Astrocyte (in vitro differentiated cells and primary cell): Measurements from ENCODE around the gene NF2. TPM values are rescaled to one million over a fixed set of nuclear protein-coding genes. Genes with fewer than 3 reads are reported as not detected.

Experiments used
- DNase-seq: peaks from one replicate; pipeline ENCODE4 v3.0.0-alpha.2; 2010; ENCODE audit warnings: low read depth
- FAIRE-seq: peaks from 2 replicates; lab custom pipeline; 2011; peaks lifted over from hg19 to GRCh38; lab: Jason Lieb, UNC
- H2AFZ ChIP-seq: 2 replicates; pipeline ENCODE4 v1.6.0; 2012; ENCODE audit warnings: low read depth, low read length, inconsistent platforms
- H3K27ac ChIP-seq: 2 replicates; pipeline ENCODE4 v1.5.1; 2011; ENCODE audit warnings: low read depth, low read length, inconsistent platforms
- H3K27me3 ChIP-seq: 2 replicates; pipeline ENCODE4 v1.6.0; 2011; ENCODE audit warnings: low read length, inconsistent platforms; ENCODE audit not compliant: insufficient read depth
- H3K36me3 ChIP-seq: 2 replicates; pipeline ENCODE4 v1.5.1; 2011; ENCODE audit warnings: low read length, inconsistent platforms; ENCODE audit not compliant: insufficient read depth
- H3K4me1 ChIP-seq: 2 replicates; pipeline ENCODE4 v1.5.1; 2011; ENCODE audit warnings: low read length, inconsistent platforms; ENCODE audit not compliant: insufficient read depth
- H3K4me2 ChIP-seq: 2 replicates; pipeline ENCODE4 v1.6.0; 2012; ENCODE audit warnings: low read length, inconsistent platforms
- H3K4me3 ChIP-seq: 2 replicates; pipeline ENCODE4 v1.5.1; 2011; ENCODE audit warnings: low read depth, mild to moderate bottlenecking, low read length, inconsistent platforms; ENCODE audit not compliant: insufficient read depth
- H3K79me2 ChIP-seq: 2 replicates; pipeline ENCODE4 v1.6.0; 2012; ENCODE audit warnings: mild to moderate bottlenecking, low read length, inconsistent platforms; ENCODE audit not compliant: insufficient read depth
- H3K9ac ChIP-seq: 2 replicates; pipeline ENCODE4 v1.6.0; 2012; ENCODE audit warnings: mild to moderate bottlenecking, low read length, inconsistent platforms
- H3K9me3 ChIP-seq: 2 replicates; pipeline ENCODE4 v1.5.1; 2012; ENCODE audit warnings: low read depth, mild to moderate bottlenecking, low read length, inconsistent platforms; ENCODE audit not compliant: insufficient read depth
- H4K20me1 ChIP-seq: 2 replicates; pipeline ENCODE4 v1.6.0; 2012; ENCODE audit warnings: low read length, inconsistent platforms; ENCODE audit not compliant: insufficient read depth
- H3K27ac Mint-ChIP-seq: one replicate; pipeline ENCODE4 v1.8.0; 2021; ENCODE audit warnings: mild to moderate bottlenecking, mixed read lengths; ENCODE audit not compliant: unreplicated experiment
- H3K27me3 Mint-ChIP-seq: one replicate; pipeline ENCODE4 v1.8.0; 2021; ENCODE audit warnings: low read depth, mixed read lengths; ENCODE audit not compliant: unreplicated experiment
- H3K36me3 Mint-ChIP-seq: one replicate; pipeline ENCODE4 v1.8.0; 2021; ENCODE audit warnings: low read depth, mixed read lengths; ENCODE audit not compliant: unreplicated experiment
- H3K4me1 Mint-ChIP-seq: one replicate; pipeline ENCODE4 v1.8.0; 2021; ENCODE audit warnings: low read depth, mixed read lengths; ENCODE audit not compliant: unreplicated experiment
- H3K4me3 Mint-ChIP-seq: one replicate; pipeline ENCODE4 v1.8.0; 2021; ENCODE audit warnings: mild to moderate bottlenecking, moderate library complexity, mixed read lengths; ENCODE audit not compliant: unreplicated experiment
- H3K9me3 Mint-ChIP-seq: one replicate; pipeline ENCODE4 v1.8.0; 2021; ENCODE audit warnings: mild to moderate bottlenecking, mixed read lengths; ENCODE audit not compliant: unreplicated experiment
- EZH2 ChIP-seq: IDR thresholded peaks from 2 replicates; pipeline ENCODE4 v1.6.1; 2012; ENCODE audit warnings: mild to moderate bottlenecking, low read length, inconsistent platforms; ENCODE audit not compliant: insufficient read depth
- total RNA-seq: library from RNA; stranded (reverse); gene quantifications from 2 replicates; pipeline ENCODE4 v1.2.1, GENCODE V29; 2021
- TF ChIP-seq, protein P1 (sequence below): IDR thresholded peaks from 2 replicates; pipeline ENCODE4 v1.5.1; 2011; ENCODE audit warnings: low read depth, mild to moderate bottlenecking, inconsistent platforms, low read length, moderate library complexity; ENCODE audit not compliant: insufficient read depth

NF2 gene
- total RNA-seq, 1 donor from 2014 or later, result 93.4 TPM

DNA sequence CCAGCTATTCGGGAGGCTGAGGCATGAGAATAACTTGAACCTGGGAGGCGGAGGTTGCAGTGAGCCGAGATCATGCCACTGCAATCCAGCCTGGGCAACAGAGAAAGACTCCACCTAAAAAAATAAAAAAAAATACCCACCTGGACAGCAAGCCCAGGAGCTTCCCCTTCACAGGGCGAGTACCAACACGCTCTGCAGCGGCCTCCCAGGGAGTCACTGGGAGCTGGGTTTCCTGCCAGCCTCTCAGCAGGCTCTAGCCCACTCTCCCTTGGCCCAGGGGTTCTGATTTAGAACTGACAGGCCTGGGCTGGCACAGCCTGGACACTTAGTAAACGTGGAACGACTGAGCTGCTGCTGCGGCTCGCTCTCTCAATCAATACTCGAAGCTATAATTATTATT lies 114.4 kb downstream of the NF2 start:
- H3K4me3 Mint-ChIP-seq, result no peak overlapping the region

DNA sequence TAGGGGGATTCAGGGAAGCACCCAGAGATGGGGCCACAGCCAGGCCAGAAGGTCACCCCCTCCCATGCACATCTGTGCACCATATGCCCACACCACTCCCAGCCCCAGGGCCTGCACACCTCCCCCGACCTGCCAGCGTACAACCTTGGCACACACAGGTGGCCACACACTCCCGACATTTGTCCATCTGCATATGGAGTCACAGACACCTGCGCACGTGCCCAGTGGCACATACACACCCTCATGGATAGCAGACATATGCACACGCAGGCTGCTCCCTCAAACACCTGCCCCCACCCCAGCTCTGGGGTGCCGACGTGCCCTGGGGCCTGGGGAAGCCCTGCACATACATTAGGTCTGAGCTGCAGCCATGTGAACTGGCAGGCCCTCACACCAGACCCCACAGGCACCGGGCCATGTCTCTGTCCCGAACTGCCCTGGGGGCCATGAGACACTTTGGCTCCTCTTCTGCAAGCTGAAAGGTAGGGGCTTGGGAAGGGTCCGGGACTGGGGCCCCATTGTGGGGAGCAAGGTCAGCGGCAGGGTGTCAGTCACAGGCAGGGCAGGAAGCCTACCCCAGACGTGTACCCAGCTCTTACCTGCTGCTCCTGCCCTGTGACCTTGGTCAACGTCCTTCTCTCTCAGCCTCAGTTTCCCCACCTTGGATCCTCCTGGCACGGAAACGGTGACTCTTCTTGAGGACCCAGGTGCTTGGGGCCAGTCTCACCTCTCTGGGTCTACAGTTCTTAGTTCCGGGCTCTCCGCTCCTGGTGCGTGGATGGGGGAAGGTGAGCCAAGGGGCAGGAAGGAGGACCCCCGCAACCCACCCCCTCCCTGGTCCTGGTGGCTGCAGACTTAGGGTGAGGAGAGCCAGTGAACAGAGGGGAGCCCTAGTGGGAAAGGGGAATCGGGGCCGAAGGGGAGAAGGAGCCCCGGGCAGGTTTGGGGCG lies 115.8 kb downstream of the NF2 start:
- DNase-seq (no peak), FAIRE-seq (no peak)
- no peaks in the 10 kb centered on the region for H3K36me3 Mint-ChIP-seq
- H3K27ac Mint-ChIP-seq, result no peak overlapping the region
- no peak overlapping the region for H3K27ac ChIP-seq
- peaks cover 15% of the 10 kb centered on the region for H3K27me3 ChIP-seq
- peak overlapping the region; percentile 33 for H3K4me2 ChIP-seq
- no peaks in the 10 kb centered on the region for H3K9me3 ChIP-seq
- no peaks in the 10 kb centered on the region for H3K36me3 ChIP-seq
- TF ChIP-seq, protein P1, sequence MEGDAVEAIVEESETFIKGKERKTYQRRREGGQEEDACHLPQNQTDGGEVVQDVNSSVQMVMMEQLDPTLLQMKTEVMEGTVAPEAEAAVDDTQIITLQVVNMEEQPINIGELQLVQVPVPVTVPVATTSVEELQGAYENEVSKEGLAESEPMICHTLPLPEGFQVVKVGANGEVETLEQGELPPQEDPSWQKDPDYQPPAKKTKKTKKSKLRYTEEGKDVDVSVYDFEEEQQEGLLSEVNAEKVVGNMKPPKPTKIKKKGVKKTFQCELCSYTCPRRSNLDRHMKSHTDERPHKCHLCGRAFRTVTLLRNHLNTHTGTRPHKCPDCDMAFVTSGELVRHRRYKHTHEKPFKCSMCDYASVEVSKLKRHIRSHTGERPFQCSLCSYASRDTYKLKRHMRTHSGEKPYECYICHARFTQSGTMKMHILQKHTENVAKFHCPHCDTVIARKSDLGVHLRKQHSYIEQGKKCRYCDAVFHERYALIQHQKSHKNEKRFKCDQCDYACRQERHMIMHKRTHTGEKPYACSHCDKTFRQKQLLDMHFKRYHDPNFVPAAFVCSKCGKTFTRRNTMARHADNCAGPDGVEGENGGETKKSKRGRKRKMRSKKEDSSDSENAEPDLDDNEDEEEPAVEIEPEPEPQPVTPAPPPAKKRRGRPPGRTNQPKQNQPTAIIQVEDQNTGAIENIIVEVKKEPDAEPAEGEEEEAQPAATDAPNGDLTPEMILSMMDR, result no peak
- TF ChIP-seq EZH2, result peak; percentile 57
- no peak overlapping the region for H3K4me3 ChIP-seq
- H3K79me2 ChIP-seq, result no peaks in the 10 kb centered on the region
- H4K20me1 ChIP-seq, result peaks cover 8% of the 10 kb centered on the region
- no peak overlapping the region for H2AFZ ChIP-seq
- no peaks in the 10 kb centered on the region for H3K4me1 Mint-ChIP-seq
- no peaks in the 10 kb centered on the region for H3K9me3 Mint-ChIP-seq
- H3K4me3 Mint-ChIP-seq, result peak overlapping the region; percentile 54
- peaks cover 66% of the 10 kb centered on the region for H3K27me3 Mint-ChIP-seq
- no peak overlapping the region for H3K9ac ChIP-seq
- peaks cover 8% of the 10 kb centered on the region for H3K4me1 ChIP-seq

More for the DNA sequence above, 114.4 kb downstream of the NF2 start:
- no peaks in the 10 kb centered on the region for H3K36me3 ChIP-seq
- H2AFZ ChIP-seq, result no peak overlapping the region
- DNase-seq (no peak), FAIRE-seq (no peak)
- no peaks in the 10 kb centered on the region for H3K36me3 Mint-ChIP-seq
- H4K20me1 ChIP-seq, result peaks cover 8% of the 10 kb centered on the region
- H3K27ac ChIP-seq, result no peak overlapping the region
- no peak overlapping the region for H3K9ac ChIP-seq
- H3K27ac Mint-ChIP-seq, result no peak overlapping the region
- H3K4me3 ChIP-seq, result no peak overlapping the region
- H3K9me3 ChIP-seq, result no peaks in the 10 kb centered on the region
- H3K4me2 ChIP-seq, result no peak overlapping the region
- H3K4me1 Mint-ChIP-seq, result no peaks in the 10 kb centered on the region
- H3K4me1 ChIP-seq, result peaks cover 8% of the 10 kb centered on the region
- no peaks in the 10 kb centered on the region for H3K9me3 Mint-ChIP-seq
- H3K27me3 Mint-ChIP-seq, result peaks cover 63% of the 10 kb centered on the region
- H3K27me3 ChIP-seq, result peaks cover 20% of the 10 kb centered on the region
- TF ChIP-seq, protein P1, result no peak
- no peak for TF ChIP-seq EZH2
- no peaks in the 10 kb centered on the region for H3K79me2 ChIP-seq
